ENCODE measurements around the gene NUAK2. TPM values are rescaled to one million over a fixed set of nuclear protein-coding genes. Genes with fewer than 3 reads are reported as not detected.
A peak's percentile ranks its signal among the peaks of the same experiment; 100 is the strongest.

Gene NUAK2
- total RNA-seq, 2 donors from 2014 or later: 21.2 to 27.2 TPM

DNA sequence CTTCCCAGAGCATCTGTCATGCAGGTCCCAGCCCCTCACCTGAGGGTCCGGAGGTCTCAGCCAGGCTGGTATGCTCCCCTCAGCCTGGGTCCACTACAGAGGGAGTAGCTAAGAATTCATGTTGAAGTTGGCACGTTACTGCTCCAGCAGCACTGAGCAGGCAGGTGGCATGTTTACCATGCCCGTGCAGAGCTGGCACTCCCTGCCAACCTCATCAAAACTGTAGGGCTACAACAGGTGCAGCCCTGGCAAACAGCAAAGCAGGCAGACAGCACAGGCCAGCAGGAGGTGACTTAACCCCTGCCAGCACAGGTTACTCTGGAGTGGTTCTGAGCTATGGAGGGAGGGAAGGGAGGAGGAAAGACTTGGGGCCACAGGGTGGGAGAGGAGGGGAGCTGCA, 46.4 kb downstream of the NUAK2 start:
- Histone ChIP-seq H3K9ac (ENCODE audit: low read depth in 2 of 2, low read length in 2 of 2) (peak overlapping the region in 1 of 2 donors; percentile 7), H3K4me1 (peaks cover 8% of the 10 kb centered on the region), H3K27me3 (no peaks in the 10 kb centered on the region), H3K36me3 (no peaks in the 10 kb centered on the region), H3K27ac (no peak overlapping the region), H3K4me3 (no peak overlapping the region), H3K9me3 (no peaks in the 10 kb centered on the region)
- TF ChIP-seq, protein P1, sequence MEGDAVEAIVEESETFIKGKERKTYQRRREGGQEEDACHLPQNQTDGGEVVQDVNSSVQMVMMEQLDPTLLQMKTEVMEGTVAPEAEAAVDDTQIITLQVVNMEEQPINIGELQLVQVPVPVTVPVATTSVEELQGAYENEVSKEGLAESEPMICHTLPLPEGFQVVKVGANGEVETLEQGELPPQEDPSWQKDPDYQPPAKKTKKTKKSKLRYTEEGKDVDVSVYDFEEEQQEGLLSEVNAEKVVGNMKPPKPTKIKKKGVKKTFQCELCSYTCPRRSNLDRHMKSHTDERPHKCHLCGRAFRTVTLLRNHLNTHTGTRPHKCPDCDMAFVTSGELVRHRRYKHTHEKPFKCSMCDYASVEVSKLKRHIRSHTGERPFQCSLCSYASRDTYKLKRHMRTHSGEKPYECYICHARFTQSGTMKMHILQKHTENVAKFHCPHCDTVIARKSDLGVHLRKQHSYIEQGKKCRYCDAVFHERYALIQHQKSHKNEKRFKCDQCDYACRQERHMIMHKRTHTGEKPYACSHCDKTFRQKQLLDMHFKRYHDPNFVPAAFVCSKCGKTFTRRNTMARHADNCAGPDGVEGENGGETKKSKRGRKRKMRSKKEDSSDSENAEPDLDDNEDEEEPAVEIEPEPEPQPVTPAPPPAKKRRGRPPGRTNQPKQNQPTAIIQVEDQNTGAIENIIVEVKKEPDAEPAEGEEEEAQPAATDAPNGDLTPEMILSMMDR (IDR thresholded peaks at IDR 0.05): no peak
- peak; percentile 70 for DNase-seq
- intact Hi-C loops (cut with DNase I): loop anchor here (10.0 kb wide), 1 partner anchor 210 kb away; no protein-coding TSS in a partner anchor

DNA sequence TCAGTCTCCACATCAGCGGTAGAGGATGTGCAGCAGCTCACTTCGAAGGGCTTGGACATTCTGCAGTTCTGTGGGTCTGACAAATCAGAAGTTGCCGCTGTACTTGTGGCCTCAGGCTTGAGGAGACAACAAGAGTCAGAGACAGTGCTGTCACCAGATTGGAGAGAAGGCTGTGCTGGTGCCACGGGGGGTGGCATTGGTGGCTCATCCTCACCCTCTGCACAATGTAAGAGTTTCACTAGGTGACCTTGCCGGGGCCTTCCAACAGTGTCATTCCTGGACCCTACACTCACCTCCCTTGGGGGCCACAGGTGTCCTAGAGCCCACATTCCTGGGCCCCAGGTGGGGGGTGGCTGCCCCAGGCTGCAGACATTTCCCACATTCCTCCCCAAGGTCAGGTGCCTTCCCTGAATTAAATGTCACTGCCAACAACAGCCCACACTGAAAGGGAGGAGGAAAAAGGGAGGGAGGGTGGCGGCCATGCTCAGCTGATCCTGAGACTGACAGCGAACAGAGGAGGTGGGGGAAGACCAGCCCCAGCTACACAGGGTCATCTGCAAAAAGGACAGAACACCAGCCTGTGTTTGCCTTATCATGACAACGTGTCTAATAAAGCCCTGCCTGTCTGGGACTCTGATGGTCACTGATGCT, 47.4 kb downstream of the NUAK2 start:
- H3K9me3 ChIP-seq: no peaks in the 10 kb centered on the region
- no peaks in the 10 kb centered on the region for H3K36me3 ChIP-seq
- H3K4me1 ChIP-seq: peaks cover 8% of the 10 kb centered on the region
- no peaks in the 10 kb centered on the region for H3K27me3 ChIP-seq
- H3K27ac ChIP-seq: peak overlapping the region; percentile 1
- intact Hi-C loops (cut with DNase I): loop anchor here (10.0 kb wide), 1 partner anchor 211 kb away; no protein-coding TSS in a partner anchor
- TF ChIP-seq, protein P1 (IDR thresholded peaks at IDR 0.05): no peak
- H3K4me3 ChIP-seq: no peak overlapping the region
- peak overlapping the region in 1 of 2 donors; percentile 7 for H3K9ac ChIP-seq (ENCODE audit: low read depth in 2 of 2, low read length in 2 of 2)
- no peak for DNase-seq

DNA sequence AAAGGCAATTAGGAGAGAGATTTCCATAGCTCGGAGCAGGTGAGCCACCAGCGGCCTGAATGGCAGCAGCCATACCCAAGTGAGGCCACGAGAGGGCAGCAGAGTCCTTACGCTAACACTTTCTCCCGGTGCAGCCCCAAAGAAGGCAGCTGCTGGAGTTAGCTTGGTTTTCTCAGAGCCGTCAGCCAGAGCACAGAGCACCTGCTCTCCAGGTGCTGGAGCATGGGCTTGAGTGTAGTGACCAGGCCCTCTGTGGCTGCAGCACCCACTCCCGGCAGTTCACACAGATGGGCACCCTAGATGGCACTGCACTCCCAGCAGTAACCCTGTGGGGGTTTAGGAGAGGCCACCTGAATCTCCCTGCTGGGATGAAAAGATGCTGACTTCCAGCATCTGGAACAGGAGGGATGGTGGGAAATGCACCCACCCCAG, 48.0 kb downstream of the NUAK2 start:
- peaks cover 8% of the 10 kb centered on the region for H3K4me1 ChIP-seq
- DNase-seq: peak; percentile 90
- H3K27ac ChIP-seq: no peak overlapping the region
- TF ChIP-seq, protein P1 (IDR thresholded peaks at IDR 0.05): peak; percentile 100
- H3K27me3 ChIP-seq: no peaks in the 10 kb centered on the region
- H3K9ac ChIP-seq (ENCODE audit: low read depth in 2 of 2, low read length in 2 of 2): peak overlapping the region in 1 of 2 donors; percentile 7
- H3K36me3 ChIP-seq: no peaks in the 10 kb centered on the region
- no peak overlapping the region for H3K4me3 ChIP-seq
- no peaks in the 10 kb centered on the region for H3K9me3 ChIP-seq
- intact Hi-C loops (cut with DNase I): loop anchor here (1.0 to 10.0 kb wide), 2 partner anchors 51 to 211 kb away; no protein-coding TSS in a partner anchor

DNA sequence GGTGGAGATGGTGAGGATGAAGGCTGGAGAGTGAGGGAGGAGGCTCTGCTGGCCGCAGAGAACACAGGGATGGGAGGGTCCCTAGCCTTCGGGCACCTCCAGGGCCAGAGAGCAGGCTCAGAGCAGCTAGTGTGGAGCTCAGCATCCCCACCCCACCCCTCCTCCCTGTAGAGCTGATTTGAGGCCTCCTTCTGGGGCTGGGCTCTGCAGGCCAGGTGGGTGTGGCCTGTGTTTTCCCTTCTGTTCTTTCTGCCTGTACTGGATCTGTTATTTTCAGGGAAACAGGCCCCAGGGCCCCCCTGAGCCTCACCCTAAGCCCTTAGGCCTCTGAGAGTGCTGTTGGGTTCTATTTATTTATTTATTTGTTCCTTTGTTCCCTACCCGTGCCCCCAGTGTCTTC, 49.0 kb downstream of the NUAK2 start:
- H3K36me3 ChIP-seq: no peaks in the 10 kb centered on the region
- intact Hi-C loops (cut with DNase I): loop anchor here (10.0 kb wide), 1 partner anchor 212 kb away; no protein-coding TSS in a partner anchor

DNA sequence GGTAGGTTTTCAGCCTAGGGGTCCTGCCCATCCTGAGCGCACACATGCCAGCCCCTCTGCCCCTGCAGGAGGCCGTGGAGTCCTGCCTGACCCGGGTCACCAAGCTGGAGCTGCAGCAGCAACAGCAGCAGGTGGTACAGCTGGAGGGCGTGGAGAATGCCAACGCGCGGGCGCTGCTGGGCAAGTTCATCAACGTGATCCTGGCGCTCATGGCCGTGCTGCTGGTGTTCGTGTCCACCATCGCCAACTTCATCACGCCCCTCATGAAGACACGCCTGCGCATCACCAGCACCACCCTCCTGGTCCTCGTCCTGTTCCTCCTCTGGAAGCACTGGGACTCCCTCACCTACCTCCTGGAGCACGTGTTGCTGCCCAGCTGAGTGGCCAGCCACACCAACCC, 49.8 kb downstream of the NUAK2 start:
- Histone ChIP-seq H3K27ac (no peak overlapping the region), H3K36me3 (no peaks in the 10 kb centered on the region), H3K27me3 (no peaks in the 10 kb centered on the region), H3K9me3 (no peaks in the 10 kb centered on the region), H3K4me1 (peaks cover 8% of the 10 kb centered on the region), H3K9ac (ENCODE audit: low read depth in 2 of 2, low read length in 2 of 2) (no peak overlapping the region), H3K4me3 (no peak overlapping the region)
- TF ChIP-seq, protein P1 (IDR thresholded peaks at IDR 0.05): no peak
- intact Hi-C loops (cut with DNase I): loop anchor here (10.0 kb wide), 1 partner anchor 213 kb away; no protein-coding TSS in a partner anchor
- no peak for DNase-seq

More for the DNA sequence above, 49.0 kb downstream of the NUAK2 start:
- Histone ChIP-seq H3K4me1 (peaks cover 8% of the 10 kb centered on the region), H3K27me3 (no peaks in the 10 kb centered on the region), H3K9me3 (no peaks in the 10 kb centered on the region), H3K9ac (ENCODE audit: low read depth in 2 of 2, low read length in 2 of 2) (no peak overlapping the region), H3K4me3 (no peak overlapping the region), H3K27ac (no peak overlapping the region)
- DNase-seq: no peak
- TF ChIP-seq, protein P1 (IDR thresholded peaks at IDR 0.05): no peak

Measured in colonic mucosa (tissue), 4 donors.